Kasumi-1 (cell line): ENCODE measurements around the gene LSM12.

ENCODE experiments used
- DNase-seq, 2 experiments: peaks; one replicate each; lab custom pipeline; 2025; lab: John Stamatoyannopoulos, UW

Gene LSM12

GRCh38 chr17:44095647-44096496, 29.4 kb upstream of the LSM12 start:
- peak; percentile 97 to 98 for DNase-seq

GRCh38 chr17:44095388-44095646, 28.8 kb upstream of the LSM12 start:
- no peak for DNase-seq

GRCh38 chr17:44094701-44095387, 28.4 kb upstream of the LSM12 start:
- DNase-seq: no peak

GRCh38 chr17:44093231-44093900, 26.9 kb upstream of the LSM12 start:
- DNase-seq: no peak

GRCh38 chr17:44092051-44092450, 25.6 kb upstream of the LSM12 start:
- DNase-seq: no peak

- no peak for DNase-seq
Observed at GRCh38 chr17:44091200-44091997, 24.9 kb upstream of the LSM12 start.

GRCh38 chr17:44088254-44088653, 21.8 kb upstream of the LSM12 start:
- DNase-seq: no peak

GRCh38 chr17:44087319-44087718, 20.8 kb upstream of the LSM12 start:
- no peak for DNase-seq

- peak; percentile 64 to 72 for DNase-seq
Observed at GRCh38 chr17:44086364-44087311, 20.2 kb upstream of the LSM12 start.

GRCh38 chr17:44085908-44086307, 19.4 kb upstream of the LSM12 start:
- DNase-seq: no peak

GRCh38 chr17:44084921-44085320, 18.4 kb upstream of the LSM12 start:
- DNase-seq: no peak

- DNase-seq: peak; percentile 37 to 56
Observed at GRCh38 chr17:44084131-44084538, 17.7 kb upstream of the LSM12 start.

- peak in 1 of 2 experiments; percentile 27 for DNase-seq
Observed at GRCh38 chr17:44083250-44083849, 16.9 kb upstream of the LSM12 start.

- no peak for DNase-seq
Observed at GRCh38 chr17:44082256-44082927, 15.9 kb upstream of the LSM12 start.

- DNase-seq: no peak
Observed at GRCh38 chr17:44081681-44082080, 15.2 kb upstream of the LSM12 start.

- no peak for DNase-seq
Observed at GRCh38 chr17:44079877-44080821, 13.7 kb upstream of the LSM12 start.

GRCh38 chr17:44078412-44078811, 11.9 kb upstream of the LSM12 start:
- DNase-seq: no peak

GRCh38 chr17:44077595-44077909, 11.1 kb upstream of the LSM12 start:
- DNase-seq: peak; percentile 79
